ENCODE measurements around the gene SYNE3.

- TF ChIP-seq, protein P1, sequence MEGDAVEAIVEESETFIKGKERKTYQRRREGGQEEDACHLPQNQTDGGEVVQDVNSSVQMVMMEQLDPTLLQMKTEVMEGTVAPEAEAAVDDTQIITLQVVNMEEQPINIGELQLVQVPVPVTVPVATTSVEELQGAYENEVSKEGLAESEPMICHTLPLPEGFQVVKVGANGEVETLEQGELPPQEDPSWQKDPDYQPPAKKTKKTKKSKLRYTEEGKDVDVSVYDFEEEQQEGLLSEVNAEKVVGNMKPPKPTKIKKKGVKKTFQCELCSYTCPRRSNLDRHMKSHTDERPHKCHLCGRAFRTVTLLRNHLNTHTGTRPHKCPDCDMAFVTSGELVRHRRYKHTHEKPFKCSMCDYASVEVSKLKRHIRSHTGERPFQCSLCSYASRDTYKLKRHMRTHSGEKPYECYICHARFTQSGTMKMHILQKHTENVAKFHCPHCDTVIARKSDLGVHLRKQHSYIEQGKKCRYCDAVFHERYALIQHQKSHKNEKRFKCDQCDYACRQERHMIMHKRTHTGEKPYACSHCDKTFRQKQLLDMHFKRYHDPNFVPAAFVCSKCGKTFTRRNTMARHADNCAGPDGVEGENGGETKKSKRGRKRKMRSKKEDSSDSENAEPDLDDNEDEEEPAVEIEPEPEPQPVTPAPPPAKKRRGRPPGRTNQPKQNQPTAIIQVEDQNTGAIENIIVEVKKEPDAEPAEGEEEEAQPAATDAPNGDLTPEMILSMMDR (IDR thresholded peaks at IDR 0.05): no peak
- no peak for TF ChIP-seq POLR2A (IDR thresholded peaks at IDR 0.05)
Measured at GRCh38 chr14:95533391-95533821, 17.0 kb upstream of the SYNE3 start.
